Mucosa of descending colon (tissue), 3 donors: Measurements from ENCODE around the gene KBTBD7. TPM values are rescaled to one million over a fixed set of nuclear protein-coding genes. Genes with fewer than 3 reads are reported as not detected.

ENCODE experiments used
- ATAC-seq: fragments of 200-7000 bp; cut with Tn5 transposase; one replicate; pipeline ENCODE4 v1.9.1; 2020; ENCODE audit warnings: mild to moderate bottlenecking, moderate library complexity
- DNase-seq, 3 donors: peaks; one replicate each; pipeline ENCODE4 v3.0.0-alpha.2; 2020
- H3K36me3 ChIP-seq: fragments of 200-600 bp; one replicate; pipeline ENCODE4 v1.8.0; 2021; ENCODE audit warnings: low read depth, mild to moderate bottlenecking
- H3K4me1 ChIP-seq: fragments of 200-600 bp; one replicate; pipeline ENCODE4 v1.8.0; 2021; ENCODE audit warnings: low read depth, mild to moderate bottlenecking
- H3K4me3 ChIP-seq: fragments of 200-600 bp; one replicate; pipeline ENCODE4 v1.8.0; 2021; ENCODE audit warnings: mild to moderate bottlenecking
- H3K9me3 ChIP-seq: fragments of 200-600 bp; one replicate; pipeline ENCODE4 v1.8.0; 2021; ENCODE audit warnings: mild to moderate bottlenecking
- intact Hi-C, 2 donors: fragments of 100-400 bp; cut with DNase I in 1 of 2; cut with micrococcal nuclease in 1 of 2; formaldehyde crosslinking; loops; one replicate each; pipeline versions ENCODE4 v1.11.0 to v1.11.1; 2022; cut with DNase I, micrococcal nuclease
- total RNA-seq, 3 donors: library from RNA; stranded (reverse); fragmentation: NEBNext Ultra II Directional in 2 of 3; extraction: Animal tissue kit (Norgen Biotek cat#: 25700) in 2 of 3; gene quantifications; one replicate each; pipeline versions ENCODE4 v1.2.1 to v1.2.4, GENCODE V29; 2021 to 2023
- TF ChIP-seq, protein P1 (sequence below): fragments of 200-600 bp; IDR thresholded peaks from one replicate; pipeline ENCODE4 v1.8.0; 2022; ENCODE audit warnings: antibody characterized with exemption, mild to moderate bottlenecking
- donor health status: DM: no; HTN: no; CAD: no; lungs with moderate emphysema.
- donor health status: DM: no; HTN: no; CAD: no.
- donor health status: DM: no; HTN: yes; CAD: no.

Gene KBTBD7
- total RNA-seq, 3 donors from 2014 or later, result 5.3 to 8.6 (median 5.8) TPM

DNA sequence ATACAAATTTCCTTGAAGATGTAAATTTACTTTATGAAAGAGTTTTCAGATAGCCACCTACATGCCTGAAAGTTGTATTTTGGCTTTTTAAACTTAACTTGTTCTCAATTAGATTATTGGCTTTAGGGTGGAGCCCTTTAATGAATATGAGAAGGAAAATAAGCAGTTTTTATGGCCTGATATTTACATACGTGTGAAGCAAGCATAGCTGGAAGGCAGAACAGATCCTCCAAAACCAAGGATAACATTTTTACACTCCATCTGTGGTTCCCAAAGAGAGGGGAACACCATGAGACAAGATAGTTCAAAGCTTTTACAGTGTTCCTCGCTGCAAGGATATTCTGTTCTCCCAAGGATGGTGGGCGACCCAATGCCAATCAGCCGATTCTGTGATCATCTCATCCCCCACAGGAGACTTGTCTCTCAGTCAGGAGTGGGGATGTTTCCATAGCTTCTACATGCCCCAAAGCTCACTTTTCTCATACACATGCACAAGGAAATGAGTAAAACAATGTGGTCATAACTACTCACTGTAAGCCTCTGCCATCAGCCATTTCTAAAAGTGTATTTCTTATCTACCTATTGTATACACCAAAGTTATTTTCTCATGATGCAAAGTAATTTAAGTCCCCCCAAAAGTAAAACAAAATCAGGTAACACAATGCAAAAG is 37.2 kb downstream of the KBTBD7 start:
- TF ChIP-seq, protein P1, sequence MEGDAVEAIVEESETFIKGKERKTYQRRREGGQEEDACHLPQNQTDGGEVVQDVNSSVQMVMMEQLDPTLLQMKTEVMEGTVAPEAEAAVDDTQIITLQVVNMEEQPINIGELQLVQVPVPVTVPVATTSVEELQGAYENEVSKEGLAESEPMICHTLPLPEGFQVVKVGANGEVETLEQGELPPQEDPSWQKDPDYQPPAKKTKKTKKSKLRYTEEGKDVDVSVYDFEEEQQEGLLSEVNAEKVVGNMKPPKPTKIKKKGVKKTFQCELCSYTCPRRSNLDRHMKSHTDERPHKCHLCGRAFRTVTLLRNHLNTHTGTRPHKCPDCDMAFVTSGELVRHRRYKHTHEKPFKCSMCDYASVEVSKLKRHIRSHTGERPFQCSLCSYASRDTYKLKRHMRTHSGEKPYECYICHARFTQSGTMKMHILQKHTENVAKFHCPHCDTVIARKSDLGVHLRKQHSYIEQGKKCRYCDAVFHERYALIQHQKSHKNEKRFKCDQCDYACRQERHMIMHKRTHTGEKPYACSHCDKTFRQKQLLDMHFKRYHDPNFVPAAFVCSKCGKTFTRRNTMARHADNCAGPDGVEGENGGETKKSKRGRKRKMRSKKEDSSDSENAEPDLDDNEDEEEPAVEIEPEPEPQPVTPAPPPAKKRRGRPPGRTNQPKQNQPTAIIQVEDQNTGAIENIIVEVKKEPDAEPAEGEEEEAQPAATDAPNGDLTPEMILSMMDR, result no peak
- ATAC-seq, result no peak
- no peaks in the 10 kb centered on the region for H3K4me1 ChIP-seq
- intact Hi-C loops, result no loop called here
- H3K36me3 ChIP-seq, result no peaks in the 10 kb centered on the region
- DNase-seq, result no peak
- peaks cover 6% of the 10 kb centered on the region for H3K9me3 ChIP-seq
- H3K4me3 ChIP-seq, result no peak overlapping the region

DNA sequence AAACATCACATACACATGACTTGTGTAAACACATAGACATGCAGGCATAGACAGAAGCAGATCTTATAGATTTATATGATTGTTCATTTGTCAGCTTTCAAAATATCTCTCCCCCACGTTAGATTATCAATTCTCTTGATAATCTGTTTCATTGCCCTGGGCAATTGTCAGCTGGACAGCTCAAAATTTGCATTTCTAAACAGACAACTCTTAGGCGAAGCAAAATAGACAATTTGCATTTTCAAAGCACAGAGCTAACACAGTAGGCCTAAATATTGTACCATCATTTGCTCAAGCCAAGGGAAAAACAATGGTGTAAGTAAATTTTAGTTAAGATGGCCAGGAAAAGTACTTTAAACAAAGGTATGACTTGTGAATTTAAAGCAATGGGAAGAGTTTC is 37.7 kb downstream of the KBTBD7 start:
- DNase-seq (no peak), ATAC-seq (no peak)
- Histone ChIP-seq H3K4me1 (no peaks in the 10 kb centered on the region), H3K9me3 (peaks cover 11% of the 10 kb centered on the region), H3K4me3 (no peak overlapping the region), H3K36me3 (no peaks in the 10 kb centered on the region)
- TF ChIP-seq, protein P1, result no peak
- intact Hi-C loops, result no loop called here

DNA sequence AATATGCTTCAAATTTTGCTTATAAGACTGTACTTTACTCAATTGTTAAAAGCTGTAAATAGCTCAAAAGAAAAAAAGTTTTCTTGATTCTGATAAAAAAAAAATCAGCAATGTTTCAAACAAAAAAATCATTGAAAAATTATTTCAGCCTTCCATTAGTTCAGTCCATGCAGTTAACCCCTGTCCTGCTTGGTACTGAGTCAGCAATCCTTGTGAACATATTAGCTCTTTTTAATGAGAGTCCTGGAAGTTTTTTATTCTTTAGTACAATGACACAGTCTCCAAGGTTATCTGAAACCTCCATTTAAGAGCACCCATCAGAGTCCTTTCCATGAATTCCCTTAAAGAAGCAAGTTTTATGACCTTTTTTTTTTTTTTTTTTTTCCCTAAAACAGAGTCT is 40.3 kb downstream of the KBTBD7 start:
- ATAC-seq (no peak), DNase-seq (no peak)
- intact Hi-C loops, result no loop called here
- no peaks in the 10 kb centered on the region for H3K4me1 ChIP-seq
- no peaks in the 10 kb centered on the region for H3K36me3 ChIP-seq
- H3K9me3 ChIP-seq, result peaks cover 36% of the 10 kb centered on the region
- TF ChIP-seq, protein P1, result no peak
- no peak overlapping the region for H3K4me3 ChIP-seq

DNA sequence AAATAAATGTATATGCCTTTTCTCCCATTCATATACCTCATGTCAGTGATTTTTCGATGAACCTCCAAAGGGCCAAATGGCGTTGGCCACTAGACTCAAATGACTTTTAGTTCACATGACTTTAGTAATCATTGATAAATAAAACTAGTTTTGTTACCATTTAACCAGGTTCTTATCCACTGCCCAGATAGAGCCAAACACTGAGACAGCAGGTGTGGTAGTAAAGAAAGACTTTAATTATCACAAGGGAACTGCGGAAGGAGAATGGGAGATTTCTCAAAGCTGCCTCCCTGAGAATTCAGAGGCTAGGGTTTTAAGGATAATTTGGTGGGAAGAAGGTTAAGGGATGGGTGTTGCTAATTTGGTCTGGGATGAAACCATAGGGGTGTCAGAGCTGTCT is 42.4 kb downstream of the KBTBD7 start:
- no peak for DNase-seq
- intact Hi-C loops, result no loop called here

GRCh38 chr13:41150058-41150457 is 44.3 kb downstream of the KBTBD7 start:
- TF ChIP-seq, protein P1, result no peak
- no peaks in the 10 kb centered on the region for H3K36me3 ChIP-seq
- ATAC-seq (no peak), DNase-seq (no peak)
- intact Hi-C loops, result no loop called here
- no peaks in the 10 kb centered on the region for H3K4me1 ChIP-seq
- H3K9me3 ChIP-seq, result peaks cover 56% of the 10 kb centered on the region
- no peak overlapping the region for H3K4me3 ChIP-seq

More for the DNA sequence above, 42.4 kb downstream of the KBTBD7 start:
- no peak for ATAC-seq
- Histone ChIP-seq H3K4me3 (no peak overlapping the region), H3K9me3 (peaks cover 56% of the 10 kb centered on the region), H3K4me1 (no peaks in the 10 kb centered on the region), H3K36me3 (no peaks in the 10 kb centered on the region)
- TF ChIP-seq, protein P1, result no peak
